A673 (cell line): ENCODE results near the gene CNTN5. TPM values are rescaled to one million over a fixed set of nuclear protein-coding genes. Genes with fewer than 3 reads are reported as not detected.

Experiments
- BruUV-seq: library from RNA; stranded (reverse); fragments of 400-500 nt; replicated peaks from 2 replicates; lab custom pipeline; 2021; lab: Mats Ljungman, UMichigan
- CTCF ChIA-PET: fragments of 300-600 bp; sonication (Branson Sonifier 250); formaldehyde crosslinking; loops from one replicate; lab custom pipeline; 2022; ENCODE audit warnings: antibody characterized with exemption; lab: Charles Lee
- POLR2A ChIA-PET: fragments of 300-600 bp; sonication (Branson Sonifier 250); formaldehyde crosslinking; loops from one replicate; lab custom pipeline; 2022; ENCODE audit warnings: antibody characterized with exemption; ENCODE audit not compliant: low non-redundant PET; lab: Charles Lee
- DNase-seq: peaks from one replicate; pipeline ENCODE4 v3.0.0-alpha.2; 2015; ENCODE audit warnings: low spot score
- H3K27ac ChIP-seq: fragments of 200-600 bp; sonication (generic); 2 replicates; pipeline ENCODE4 v1.5.1; 2016; ENCODE audit warnings: mixed run types, low read depth, mild to moderate bottlenecking, mixed read lengths, antibody characterized with exemption, low read length; ENCODE audit not compliant: poor library complexity, severe bottlenecking
- H3K27me3 ChIP-seq: fragments of 200-600 bp; sonication (generic); replicated peaks from 2 replicates; pipeline ENCODE4 v1.6.1; 2017; ENCODE audit warnings: mixed run types, low read depth, mild to moderate bottlenecking, mixed read lengths, antibody characterized with exemption, low read length; ENCODE audit not compliant: insufficient read depth, poor library complexity
- H3K36me3 ChIP-seq: fragments of 200-600 bp; sonication (generic); 2 replicates; pipeline ENCODE4 v1.6.1; 2016; ENCODE audit warnings: mixed run types, mild to moderate bottlenecking, mixed read lengths, antibody characterized with exemption, low read length; ENCODE audit not compliant: insufficient read depth, poor library complexity, severe bottlenecking
- H3K4me1 ChIP-seq: fragments of 200-600 bp; sonication (generic); 2 replicates; pipeline ENCODE4 v1.6.1; 2017; ENCODE audit warnings: mixed run types, mild to moderate bottlenecking, mixed read lengths, antibody characterized with exemption, low read length; ENCODE audit not compliant: insufficient read depth, poor library complexity, severe bottlenecking
- H3K4me3 ChIP-seq: fragments of 200-600 bp; sonication (generic); 2 replicates; pipeline ENCODE4 v1.5.1; 2016; ENCODE audit warnings: low read depth, mixed run types, mild to moderate bottlenecking, mixed read lengths, low read length; ENCODE audit not compliant: poor library complexity, severe bottlenecking
- H3K9me3 ChIP-seq: fragments of 200-600 bp; sonication (generic); 2 replicates; pipeline ENCODE4 v1.6.1; 2016; ENCODE audit warnings: mixed run types, low read depth, mild to moderate bottlenecking, mixed read lengths, antibody characterized with exemption, low read length; ENCODE audit not compliant: poor library complexity, severe bottlenecking
- CTCF ChIP-seq: fragments of 300-800, 200-600 bp; sonication (generic); conservative IDR thresholded peaks from 2 replicates; pipeline ENCODE4 v1.5.1; 2017; ENCODE audit warnings: low read depth, mild to moderate bottlenecking, antibody characterized with exemption, low read length, moderate library complexity, mixed read lengths
- EZH2 ChIP-seq: fragments of 200-600 bp; sonication (generic); IDR thresholded peaks from 2 replicates; pipeline ENCODE4 v1.6.1; 2017; ENCODE audit warnings: borderline replicate concordance, low read depth, mild to moderate bottlenecking, mixed read lengths, antibody characterized with exemption, low read length; ENCODE audit not compliant: poor library complexity, severe bottlenecking
- intact Hi-C: fragments of 100-400 bp; cut with micrococcal nuclease; formaldehyde crosslinking; loops from one replicate; pipeline ENCODE4 v1.10.0; 2022; ENCODE audit not compliant: unreplicated experiment
- total RNA-seq: library from RNA; stranded (reverse); gene quantifications from 2 replicates; pipeline ENCODE4 v1.2.3, GENCODE V29; 2021

Gene CNTN5
- total RNA-seq, 1 experiment from 2014 or later: 0.80 TPM

DNA sequence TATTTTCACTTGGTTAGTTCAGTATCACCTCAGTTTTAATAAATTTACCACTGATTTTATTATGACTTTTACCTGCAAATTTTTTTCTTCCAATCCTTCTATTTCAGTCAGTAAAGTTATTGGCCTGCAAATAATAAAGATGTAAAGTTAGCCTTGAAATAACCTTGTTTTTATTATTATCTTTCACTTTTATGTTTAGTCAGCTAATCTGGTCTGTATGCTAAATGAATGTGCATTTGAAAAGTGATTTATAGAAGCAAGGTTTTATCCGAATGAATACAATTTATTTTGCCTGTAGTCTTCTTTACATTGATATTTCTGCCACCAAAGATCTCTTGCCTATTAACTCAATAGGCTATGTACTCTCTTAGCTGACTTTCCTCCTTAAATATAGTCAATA, 425.7 kb downstream of the CNTN5 start:
- POLR2A ChIA-PET: no interaction called here
- BruUV-seq: no TSS peak
- Histone ChIP-seq H3K27me3 (no peaks in the 10 kb centered on the region), H3K4me1 (no peaks in the 10 kb centered on the region), H3K27ac (no peak overlapping the region), H3K36me3 (no peaks in the 10 kb centered on the region), H3K9me3 (no peaks in the 10 kb centered on the region), H3K4me3 (no peak overlapping the region)
- CTCF ChIA-PET: no interaction called here
- DNase-seq: no peak
- intact Hi-C loops: no loop called here
- TF ChIP-seq EZH2 (no peak), CTCF (no peak)

- no TSS peak for BruUV-seq
- H3K4me3 ChIP-seq: no peak overlapping the region
- POLR2A ChIA-PET: no interaction called here
- intact Hi-C loops: no loop called here
- no peak for TF ChIP-seq EZH2
- TF ChIP-seq CTCF: no peak
- no peaks in the 10 kb centered on the region for H3K9me3 ChIP-seq
- CTCF ChIA-PET: no interaction called here
- no peak for DNase-seq
- H3K4me1 ChIP-seq: no peaks in the 10 kb centered on the region
- no peaks in the 10 kb centered on the region for H3K27me3 ChIP-seq
- no peak overlapping the region for H3K27ac ChIP-seq
- no peaks in the 10 kb centered on the region for H3K36me3 ChIP-seq
These were observed 428.6 kb downstream of the CNTN5 start for GRCh38 chr11:99449345-99449744.

- no peak for TF ChIP-seq CTCF
- no peak for TF ChIP-seq EZH2
- POLR2A ChIA-PET: no interaction called here
- no peak overlapping the region for H3K27ac ChIP-seq
- no peaks in the 10 kb centered on the region for H3K36me3 ChIP-seq
- H3K27me3 ChIP-seq: no peaks in the 10 kb centered on the region
- DNase-seq: no peak
- H3K4me3 ChIP-seq: no peak overlapping the region
- intact Hi-C loops: no loop called here
- no TSS peak for BruUV-seq
- no peaks in the 10 kb centered on the region for H3K9me3 ChIP-seq
- CTCF ChIA-PET: no interaction called here
- no peaks in the 10 kb centered on the region for H3K4me1 ChIP-seq
These were observed 431.3 kb downstream of the CNTN5 start for GRCh38 chr11:99452075-99452474.
